T-helper 2 cell treated with Interferon-gamma antibody and Interleukin-4, amounts not matched to agents 5 μg/mL and 100 μg/mL, for 36 hours (primary cell): ENCODE data around the gene APBA2.
A peak's percentile ranks its signal among the peaks of the same experiment; 100 is the strongest.

Experiments used
- DNase-seq: peaks from one replicate; pipeline ENCODE4 v3.0.0; 2021; ENCODE audit warnings: low spot score
- H3K27ac Mint-ChIP-seq: one replicate; pipeline ENCODE4 v1.8.0; 2021; ENCODE audit warnings: mild to moderate bottlenecking, mixed read lengths
- H3K27me3 Mint-ChIP-seq: one replicate; pipeline ENCODE4 v1.8.0; 2021; ENCODE audit warnings: low read depth, mixed read lengths
- H3K36me3 Mint-ChIP-seq: one replicate; pipeline ENCODE4 v1.8.0; 2021; ENCODE audit warnings: low read depth, mixed read lengths
- H3K4me1 Mint-ChIP-seq: one replicate; pipeline ENCODE4 v1.8.0; 2021; ENCODE audit warnings: low read depth, mixed read lengths
- H3K4me3 Mint-ChIP-seq: one replicate; pipeline ENCODE4 v1.8.0; 2022; ENCODE audit warnings: mild to moderate bottlenecking, moderate library complexity, mixed read lengths
- H3K9me3 Mint-ChIP-seq: one replicate; pipeline ENCODE4 v1.8.0; 2021; ENCODE audit warnings: mixed read lengths

The APBA2 gene

DNA sequence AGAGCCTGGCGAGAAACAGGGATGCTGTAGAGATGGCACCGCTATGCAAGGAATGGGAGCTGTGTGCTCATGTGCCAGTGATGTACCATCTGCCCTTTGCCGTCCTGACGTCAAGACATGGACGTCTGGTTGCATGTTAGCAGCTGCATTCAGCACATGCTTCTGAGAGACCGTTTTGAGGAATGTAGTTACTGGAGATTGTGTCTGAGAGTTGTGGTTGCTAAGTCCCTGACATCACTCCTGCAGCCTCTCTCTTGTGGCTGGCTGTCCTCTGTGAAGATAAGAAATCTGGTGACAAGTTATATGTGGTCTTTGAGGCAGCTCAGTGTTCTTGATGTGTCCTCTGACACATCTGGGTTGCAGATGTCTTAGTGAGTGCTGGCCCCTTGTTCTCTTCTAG is 165.1 kb downstream of the APBA2 start:
- Mint-ChIP-seq H3K4me3 (no peak overlapping the region), H3K27me3 (no peaks in the 10 kb centered on the region), H3K36me3 (no peaks in the 10 kb centered on the region), H3K9me3 (no peaks in the 10 kb centered on the region), H3K4me1 (peaks cover 12% of the 10 kb centered on the region), H3K27ac (no peak overlapping the region)
- DNase-seq: peak; percentile 31

DNA sequence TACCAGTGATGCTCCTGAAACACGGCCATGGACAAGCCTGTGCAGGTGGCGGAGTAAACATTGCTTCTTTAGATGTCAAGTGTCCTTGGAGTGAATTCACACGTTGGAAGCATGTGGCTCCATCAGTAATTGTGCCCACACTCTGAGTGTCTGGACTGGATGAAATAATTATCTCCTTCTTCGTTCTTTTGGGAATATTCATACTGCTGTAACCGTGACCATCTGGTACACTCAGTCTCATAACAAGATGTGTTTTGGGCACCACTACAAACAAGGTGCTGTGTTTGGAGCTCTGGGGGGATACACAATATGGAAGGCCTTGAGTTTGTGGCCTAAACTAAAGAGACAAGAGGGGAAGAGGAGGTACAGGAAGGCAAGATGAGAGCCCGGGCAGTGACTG is 165.6 kb downstream of the APBA2 start:
- Mint-ChIP-seq H3K9me3 (no peaks in the 10 kb centered on the region), H3K4me3 (no peak overlapping the region), H3K27me3 (no peaks in the 10 kb centered on the region), H3K36me3 (no peaks in the 10 kb centered on the region), H3K4me1 (peaks cover 12% of the 10 kb centered on the region), H3K27ac (no peak overlapping the region)
- no peak for DNase-seq

DNA sequence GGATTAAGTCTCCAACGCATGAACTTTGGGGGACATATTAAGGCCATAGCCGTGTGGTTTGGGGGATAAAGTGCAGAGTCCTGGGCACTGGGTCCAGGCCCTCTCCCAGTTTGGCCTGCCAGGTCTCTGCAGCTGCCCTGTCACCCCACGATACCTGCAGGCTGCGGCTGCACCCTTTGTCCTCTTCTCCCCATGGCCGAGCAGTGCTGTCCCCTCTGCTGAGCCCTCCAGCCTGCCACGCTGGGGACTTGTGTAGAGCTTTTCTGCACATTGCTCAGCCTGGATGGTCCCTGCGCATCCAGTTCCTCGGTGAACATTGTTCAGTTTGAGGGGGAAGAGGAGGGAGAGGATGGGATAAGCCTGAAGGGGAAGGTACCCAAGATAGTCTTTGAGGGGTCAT is 167.2 kb downstream of the APBA2 start:
- H3K36me3 Mint-ChIP-seq: no peaks in the 10 kb centered on the region
- no peaks in the 10 kb centered on the region for H3K9me3 Mint-ChIP-seq
- no peak for DNase-seq
- no peaks in the 10 kb centered on the region for H3K27me3 Mint-ChIP-seq
- H3K4me1 Mint-ChIP-seq: peaks cover 12% of the 10 kb centered on the region
- no peak overlapping the region for H3K4me3 Mint-ChIP-seq
- H3K27ac Mint-ChIP-seq: no peak overlapping the region

DNA sequence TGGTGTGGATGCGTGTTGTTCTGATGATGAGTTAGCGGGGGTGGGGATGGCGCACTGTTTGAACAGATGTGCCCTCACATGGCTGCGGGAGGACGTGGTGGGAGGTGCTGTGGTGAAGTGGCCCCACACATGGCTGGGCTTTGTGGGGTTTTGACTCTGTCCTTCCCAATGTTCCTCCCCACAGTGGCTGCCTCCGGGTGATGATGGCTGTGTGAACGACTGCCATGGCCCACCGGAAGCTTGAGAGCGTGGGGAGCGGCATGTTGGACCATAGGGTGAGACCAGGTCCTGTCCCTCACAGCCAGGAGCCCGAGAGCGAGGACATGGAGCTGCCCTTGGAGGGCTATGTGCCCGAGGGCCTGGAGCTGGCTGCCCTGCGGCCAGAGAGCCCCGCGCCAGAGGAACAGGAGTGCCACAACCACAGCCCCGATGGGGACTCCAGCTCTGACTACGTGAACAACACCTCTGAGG is 167.9 kb downstream of the APBA2 start:
- H3K9me3 Mint-ChIP-seq: no peaks in the 10 kb centered on the region
- H3K4me3 Mint-ChIP-seq: no peak overlapping the region
- H3K27me3 Mint-ChIP-seq: no peaks in the 10 kb centered on the region
- peaks cover 12% of the 10 kb centered on the region for H3K4me1 Mint-ChIP-seq
- H3K36me3 Mint-ChIP-seq: no peaks in the 10 kb centered on the region
- DNase-seq: no peak
- no peak overlapping the region for H3K27ac Mint-ChIP-seq

DNA sequence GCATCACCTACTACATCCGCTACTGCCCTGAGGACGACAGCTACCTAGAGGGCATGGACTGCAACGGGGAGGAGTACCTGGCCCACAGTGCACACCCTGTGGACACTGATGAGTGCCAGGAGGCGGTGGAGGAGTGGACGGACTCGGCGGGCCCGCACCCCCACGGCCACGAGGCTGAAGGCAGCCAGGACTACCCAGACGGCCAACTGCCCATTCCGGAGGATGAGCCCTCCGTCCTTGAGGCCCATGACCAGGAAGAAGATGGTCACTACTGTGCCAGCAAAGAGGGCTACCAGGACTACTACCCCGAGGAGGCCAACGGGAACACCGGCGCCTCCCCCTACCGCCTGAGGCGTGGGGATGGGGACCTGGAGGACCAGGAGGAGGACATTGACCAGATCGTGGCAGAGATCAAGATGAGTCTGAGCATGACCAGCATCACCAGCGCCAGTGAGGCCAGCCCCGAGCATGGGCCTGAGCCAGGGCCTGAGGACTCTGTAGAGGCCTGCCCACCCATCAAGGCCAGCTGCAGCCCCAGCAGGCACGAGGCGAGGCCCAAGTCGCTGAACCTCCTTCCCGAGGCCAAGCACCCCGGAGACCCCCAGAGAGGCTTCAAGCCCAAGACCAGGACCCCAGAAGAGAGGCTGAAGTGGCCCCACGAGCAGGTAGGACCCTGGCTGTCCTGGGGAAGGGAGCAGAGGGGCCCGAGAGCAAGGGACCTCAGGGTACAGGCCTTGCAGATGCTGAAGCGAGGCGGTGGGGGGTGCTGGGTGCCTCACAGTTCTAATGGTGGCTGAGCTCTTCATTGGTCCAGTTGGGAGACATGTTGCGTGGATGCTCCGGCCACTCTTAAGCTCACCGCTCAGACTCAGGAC is 168.6 kb downstream of the APBA2 start:
- H3K27me3 Mint-ChIP-seq: peaks cover 2% of the 10 kb centered on the region
- H3K27ac Mint-ChIP-seq: no peak overlapping the region
- peaks cover 12% of the 10 kb centered on the region for H3K4me1 Mint-ChIP-seq
- H3K36me3 Mint-ChIP-seq: no peaks in the 10 kb centered on the region
- no peaks in the 10 kb centered on the region for H3K9me3 Mint-ChIP-seq
- no peak overlapping the region for H3K4me3 Mint-ChIP-seq
- DNase-seq: no peak

DNA sequence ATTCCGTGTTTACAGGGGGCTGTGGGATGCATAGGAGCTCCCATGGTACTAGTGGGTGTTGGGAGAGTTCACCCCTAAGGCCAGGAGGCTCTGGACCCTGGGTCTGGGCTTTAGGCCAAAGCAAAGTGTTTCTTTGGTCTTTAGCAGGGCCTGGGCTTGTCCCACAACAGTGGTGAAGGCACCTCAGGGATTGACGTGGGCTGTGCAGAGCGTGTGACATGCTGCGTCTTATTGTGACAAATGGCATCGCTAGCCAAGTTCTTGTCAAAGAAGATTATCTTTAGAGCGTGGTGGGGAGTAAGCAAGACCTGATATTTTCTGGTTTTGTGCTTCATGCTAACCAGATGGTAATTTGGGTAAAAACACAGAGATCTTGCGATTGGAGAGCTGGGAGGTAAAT is 170.1 kb downstream of the APBA2 start:
- peaks cover 8% of the 10 kb centered on the region for H3K4me1 Mint-ChIP-seq
- no peak overlapping the region for H3K4me3 Mint-ChIP-seq
- no peak overlapping the region for H3K27ac Mint-ChIP-seq
- no peaks in the 10 kb centered on the region for H3K36me3 Mint-ChIP-seq
- H3K27me3 Mint-ChIP-seq: peaks cover 2% of the 10 kb centered on the region
- no peak for DNase-seq
- no peaks in the 10 kb centered on the region for H3K9me3 Mint-ChIP-seq

DNA sequence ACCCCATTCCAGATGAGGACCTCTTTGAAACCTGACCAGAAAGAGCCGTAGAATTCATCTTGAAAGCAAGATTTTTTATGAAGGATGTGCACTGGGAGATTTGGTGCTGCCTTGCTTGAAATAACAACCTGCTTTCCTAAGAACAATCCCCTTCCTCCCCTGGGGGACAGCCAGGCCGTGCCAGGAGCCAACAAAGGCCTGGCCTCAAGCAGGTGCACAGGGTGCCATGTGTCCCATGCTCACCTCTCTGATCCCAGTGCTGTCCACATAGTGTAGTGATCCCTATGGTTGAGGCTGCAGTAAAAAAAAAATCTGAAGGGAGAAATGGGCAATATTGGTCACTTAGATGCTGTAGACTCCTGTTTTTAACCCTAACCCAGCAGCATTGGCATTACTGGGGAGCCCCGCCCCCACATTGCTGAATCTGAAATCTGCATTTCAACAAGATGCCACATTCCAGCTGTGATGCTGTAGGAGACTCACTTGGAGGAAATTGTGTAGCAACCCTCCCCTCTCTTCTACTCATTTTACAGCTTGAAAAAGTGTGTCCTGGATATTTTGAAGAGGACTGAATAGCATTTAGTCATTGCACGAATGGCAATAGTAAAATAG is 171.2 kb downstream of the APBA2 start:
- no peaks in the 10 kb centered on the region for H3K36me3 Mint-ChIP-seq
- H3K27ac Mint-ChIP-seq: no peak overlapping the region
- H3K27me3 Mint-ChIP-seq: peaks cover 2% of the 10 kb centered on the region
- no peak overlapping the region for H3K4me3 Mint-ChIP-seq
- DNase-seq: no peak
- H3K9me3 Mint-ChIP-seq: no peaks in the 10 kb centered on the region
- H3K4me1 Mint-ChIP-seq: no peaks in the 10 kb centered on the region

DNA sequence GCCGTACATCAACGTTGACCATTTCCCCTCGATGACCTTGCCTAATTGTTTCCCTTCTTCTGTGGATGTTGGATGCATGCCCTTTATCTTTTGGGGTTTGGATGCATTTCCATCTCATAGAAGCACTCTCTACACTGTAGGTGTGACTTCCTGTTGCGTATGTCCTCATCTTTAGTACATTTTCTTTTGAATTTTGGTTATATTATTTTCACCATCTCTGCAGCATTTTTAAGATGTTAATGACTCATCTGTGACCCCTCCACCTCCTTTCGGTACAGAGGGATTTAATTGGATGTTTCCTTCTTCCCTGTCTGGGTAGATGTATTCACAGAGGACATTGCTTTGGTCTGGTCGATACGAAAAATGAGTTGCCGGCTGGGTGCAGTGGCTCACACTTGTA is 172.1 kb downstream of the APBA2 start:
- H3K4me1 Mint-ChIP-seq: no peaks in the 10 kb centered on the region
- no peak for DNase-seq
- no peak overlapping the region for H3K27ac Mint-ChIP-seq
- H3K9me3 Mint-ChIP-seq: no peaks in the 10 kb centered on the region
- H3K27me3 Mint-ChIP-seq: peaks cover 2% of the 10 kb centered on the region
- no peaks in the 10 kb centered on the region for H3K36me3 Mint-ChIP-seq
- H3K4me3 Mint-ChIP-seq: no peak overlapping the region

DNA sequence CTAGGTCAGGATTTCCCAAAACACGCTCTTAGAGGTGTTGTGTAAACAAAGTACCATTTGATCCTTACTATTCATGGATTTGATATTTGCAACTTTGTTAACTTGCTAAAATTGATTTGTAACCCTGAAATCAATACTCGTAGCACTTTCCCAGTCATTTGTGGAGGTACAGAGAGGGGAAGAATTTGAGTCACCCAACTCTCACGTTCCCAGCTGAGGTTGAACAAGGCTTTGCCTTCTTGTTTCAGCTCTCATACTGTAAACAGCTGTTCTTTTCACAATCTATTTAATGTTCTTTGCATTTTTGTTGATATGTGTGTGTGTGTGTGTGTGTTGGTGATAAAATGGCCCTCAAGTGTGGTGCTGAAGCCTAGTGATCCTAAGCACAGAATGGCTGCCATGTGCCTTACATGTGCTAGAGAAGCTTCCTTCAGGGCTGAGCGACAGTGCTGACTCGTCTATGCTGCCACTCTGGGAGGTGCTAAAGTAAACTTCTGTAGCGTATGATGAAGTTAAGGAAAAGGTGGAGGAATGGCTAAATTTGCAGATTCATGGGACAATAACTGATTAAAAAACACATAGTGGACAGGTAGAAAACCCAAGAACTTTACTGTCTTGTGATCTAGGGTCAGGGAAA is 173.2 kb downstream of the APBA2 start:
- Mint-ChIP-seq H3K9me3 (no peaks in the 10 kb centered on the region), H3K4me1 (no peaks in the 10 kb centered on the region), H3K36me3 (no peaks in the 10 kb centered on the region), H3K27ac (no peak overlapping the region), H3K27me3 (peaks cover 2% of the 10 kb centered on the region), H3K4me3 (no peak overlapping the region)
- DNase-seq: no peak

DNA sequence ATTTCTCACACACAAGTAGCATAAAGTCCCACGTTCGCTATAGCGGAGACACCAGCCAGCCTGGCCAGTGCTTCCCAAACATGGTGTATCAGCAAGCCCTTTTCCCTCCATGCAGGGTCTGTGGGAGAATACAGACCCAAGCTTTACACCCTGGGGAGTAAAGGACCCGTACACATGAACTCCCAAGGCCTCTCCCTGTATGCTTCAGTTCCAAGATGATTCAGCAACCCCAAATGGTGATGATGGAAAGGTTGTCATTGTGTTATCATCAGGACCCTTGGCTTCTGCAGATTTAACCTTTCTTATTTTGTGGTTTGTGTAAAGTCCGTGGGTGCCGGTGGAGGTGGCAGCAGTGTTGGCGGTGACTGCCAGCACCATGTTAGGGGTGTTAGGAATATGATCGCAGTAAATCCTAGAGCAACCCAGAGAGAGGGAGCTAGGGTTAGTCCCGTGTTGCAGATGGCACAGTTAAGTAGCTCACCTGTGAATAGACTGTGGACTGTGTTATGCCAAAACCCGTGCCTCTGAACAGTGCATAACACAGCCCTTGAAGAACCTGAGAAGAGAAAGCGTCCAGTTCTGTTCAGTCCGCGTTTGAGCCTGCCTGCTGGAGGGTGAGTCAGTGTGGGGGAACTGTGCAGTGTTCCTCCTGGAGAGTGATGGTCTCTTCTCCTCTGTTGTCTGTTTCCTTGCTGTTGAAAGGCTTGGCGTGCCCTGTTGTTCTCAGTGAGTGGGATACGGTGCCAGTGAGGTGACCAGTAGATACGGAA is 174.3 kb downstream of the APBA2 start:
- no peaks in the 10 kb centered on the region for H3K4me1 Mint-ChIP-seq
- H3K36me3 Mint-ChIP-seq: no peaks in the 10 kb centered on the region
- H3K27me3 Mint-ChIP-seq: peaks cover 2% of the 10 kb centered on the region
- DNase-seq: no peak
- no peaks in the 10 kb centered on the region for H3K9me3 Mint-ChIP-seq
- H3K27ac Mint-ChIP-seq: no peak overlapping the region
- no peak overlapping the region for H3K4me3 Mint-ChIP-seq

DNA sequence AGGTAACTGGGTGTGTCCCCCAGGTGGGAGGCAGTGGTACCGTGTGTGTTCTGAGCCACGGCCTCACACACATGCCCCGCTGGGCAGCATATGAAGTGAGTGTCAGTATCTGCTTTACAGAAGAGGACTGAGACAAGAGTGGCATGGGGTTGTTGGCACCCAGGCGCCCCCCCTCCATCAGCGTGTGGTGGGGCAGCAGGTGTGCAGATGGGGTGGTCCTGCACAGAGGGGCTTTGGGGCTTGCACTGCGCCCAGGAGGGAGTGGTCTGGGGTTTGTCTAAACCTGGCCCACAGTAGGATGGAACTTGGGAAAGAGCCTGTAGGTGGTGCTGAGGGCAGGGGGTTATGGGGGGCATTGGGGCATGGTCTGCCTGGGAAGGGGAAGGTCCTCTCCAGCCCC is 176.0 kb downstream of the APBA2 start:
- no peaks in the 10 kb centered on the region for H3K4me1 Mint-ChIP-seq
- no peak overlapping the region for H3K27ac Mint-ChIP-seq
- H3K4me3 Mint-ChIP-seq: no peak overlapping the region
- H3K36me3 Mint-ChIP-seq: no peaks in the 10 kb centered on the region
- H3K9me3 Mint-ChIP-seq: no peaks in the 10 kb centered on the region
- DNase-seq: no peak
- H3K27me3 Mint-ChIP-seq: peaks cover 2% of the 10 kb centered on the region

DNA sequence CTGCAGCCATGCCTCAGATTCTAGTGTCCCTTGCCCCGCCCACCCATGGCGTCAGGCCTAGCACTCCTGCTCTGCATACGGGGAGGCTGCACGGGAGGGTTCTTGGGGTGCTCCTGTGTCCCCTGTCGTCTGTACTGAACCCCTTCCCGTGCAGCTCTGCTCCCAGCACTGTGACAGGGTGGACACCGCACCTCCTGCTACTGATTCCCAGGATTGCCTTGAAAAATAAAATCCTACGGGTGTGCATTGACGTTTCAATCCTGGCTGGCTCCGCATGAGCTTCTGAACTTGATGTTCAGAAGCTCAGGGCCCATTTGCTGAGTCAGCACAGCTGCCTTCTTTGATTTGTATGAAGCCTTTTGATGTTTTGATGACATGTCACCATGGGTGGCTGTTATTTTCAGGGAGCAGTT is 176.4 kb downstream of the APBA2 start:
- Mint-ChIP-seq H3K36me3 (no peaks in the 10 kb centered on the region), H3K27ac (no peak overlapping the region), H3K4me3 (no peak overlapping the region), H3K27me3 (peaks cover 2% of the 10 kb centered on the region), H3K4me1 (no peaks in the 10 kb centered on the region), H3K9me3 (no peaks in the 10 kb centered on the region)
- DNase-seq: no peak

DNA sequence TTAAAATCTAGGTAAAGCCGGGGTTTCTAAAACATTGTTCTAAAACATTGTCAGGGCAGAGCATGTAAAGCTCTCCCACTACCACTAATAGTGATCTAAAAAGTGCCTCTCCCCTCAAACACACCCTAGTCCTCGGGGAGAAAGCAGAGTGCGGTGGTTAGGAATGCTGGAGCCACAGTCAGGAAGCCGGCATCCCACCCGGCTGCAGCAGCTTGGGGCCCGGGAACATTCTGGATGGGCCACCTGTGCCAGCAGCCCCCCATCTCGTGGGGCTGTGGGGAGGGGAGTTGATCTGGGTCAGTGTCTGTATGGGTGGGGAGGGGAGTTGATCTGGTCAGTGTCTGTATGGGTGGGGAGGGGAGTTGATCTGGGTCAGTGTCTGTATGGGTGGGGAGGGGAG is 176.9 kb downstream of the APBA2 start:
- no peak overlapping the region for H3K4me3 Mint-ChIP-seq
- no peak for DNase-seq
- H3K9me3 Mint-ChIP-seq: no peaks in the 10 kb centered on the region
- peaks cover 2% of the 10 kb centered on the region for H3K27me3 Mint-ChIP-seq
- H3K27ac Mint-ChIP-seq: no peak overlapping the region
- H3K4me1 Mint-ChIP-seq: no peaks in the 10 kb centered on the region
- no peaks in the 10 kb centered on the region for H3K36me3 Mint-ChIP-seq

DNA sequence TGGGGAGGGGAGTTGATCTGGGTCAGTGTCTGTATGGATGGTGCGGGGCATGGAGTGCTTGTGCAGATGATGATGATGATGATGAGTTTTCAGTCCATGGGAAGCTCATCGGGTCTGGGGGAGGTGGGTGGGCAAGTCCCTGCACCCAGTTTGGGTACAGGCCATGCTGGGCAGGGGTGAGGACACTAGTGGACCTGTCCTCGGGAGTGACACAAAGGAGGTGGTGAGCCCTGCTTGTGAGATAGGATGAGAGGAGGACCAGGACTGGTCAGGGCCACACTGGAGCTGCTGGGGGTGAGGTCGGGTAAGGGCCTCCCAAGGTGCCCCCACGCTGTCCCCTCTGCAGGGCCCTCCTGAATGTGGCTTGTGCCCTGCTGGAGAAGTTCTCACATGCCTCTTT is 177.9 kb downstream of the APBA2 start:
- Mint-ChIP-seq H3K27me3 (peaks cover 2% of the 10 kb centered on the region), H3K4me1 (no peaks in the 10 kb centered on the region), H3K4me3 (no peak overlapping the region), H3K36me3 (no peaks in the 10 kb centered on the region), H3K9me3 (no peaks in the 10 kb centered on the region), H3K27ac (no peak overlapping the region)
- DNase-seq: no peak
